Omental fat pad (tissue), 4 donors: Measurements from ENCODE around the gene TBC1D2. TPM values are rescaled to one million over a fixed set of nuclear protein-coding genes. Genes with fewer than 3 reads are reported as not detected.

Source experiments
- ATAC-seq: fragments of 150-250 bp; one replicate; pipeline ENCODE4 v1.9.1; 2016; ENCODE audit warnings: mild to moderate bottlenecking, moderate library complexity; ENCODE audit not compliant: low FRiP score
- DNase-seq: peaks from one replicate; pipeline ENCODE4 v3.0.0-alpha.2; 2019; ENCODE audit warnings: low spot score
- CTCF ChIP-seq, 3 donors: fragments of 450-650 bp; IDR thresholded peaks; one replicate each; pipeline ENCODE4 v1.5.1; 2016 to 2017; ENCODE audit warnings: antibody characterized with exemption in 3 of 3, mild to moderate bottlenecking in 3 of 3, moderate library complexity in 2 of 3
- total RNA-seq, 4 donors: library from RNA; depleted of rRNA; stranded (reverse); fragments of >200 nt; gene quantifications; one replicate each; pipeline ENCODE4 v1.1.0, GENCODE V29; 2016

The TBC1D2 gene
- total RNA-seq, 4 donors from 2014 or later, result 7.6 to 37.9 (median 12.4) TPM

- ATAC-seq, result no peak
- no peak for TF ChIP-seq CTCF (IDR thresholded peaks at IDR 0.05)
- no peak for DNase-seq
Measured at GRCh38 chr9:98185021-98185567, 70.4 kb downstream of the TBC1D2 start.

GRCh38 chr9:98184326-98184725, 71.1 kb downstream of the TBC1D2 start:
- no peak for TF ChIP-seq CTCF (IDR thresholded peaks at IDR 0.05)
- ATAC-seq (no peak), DNase-seq (no peak)

DNA sequence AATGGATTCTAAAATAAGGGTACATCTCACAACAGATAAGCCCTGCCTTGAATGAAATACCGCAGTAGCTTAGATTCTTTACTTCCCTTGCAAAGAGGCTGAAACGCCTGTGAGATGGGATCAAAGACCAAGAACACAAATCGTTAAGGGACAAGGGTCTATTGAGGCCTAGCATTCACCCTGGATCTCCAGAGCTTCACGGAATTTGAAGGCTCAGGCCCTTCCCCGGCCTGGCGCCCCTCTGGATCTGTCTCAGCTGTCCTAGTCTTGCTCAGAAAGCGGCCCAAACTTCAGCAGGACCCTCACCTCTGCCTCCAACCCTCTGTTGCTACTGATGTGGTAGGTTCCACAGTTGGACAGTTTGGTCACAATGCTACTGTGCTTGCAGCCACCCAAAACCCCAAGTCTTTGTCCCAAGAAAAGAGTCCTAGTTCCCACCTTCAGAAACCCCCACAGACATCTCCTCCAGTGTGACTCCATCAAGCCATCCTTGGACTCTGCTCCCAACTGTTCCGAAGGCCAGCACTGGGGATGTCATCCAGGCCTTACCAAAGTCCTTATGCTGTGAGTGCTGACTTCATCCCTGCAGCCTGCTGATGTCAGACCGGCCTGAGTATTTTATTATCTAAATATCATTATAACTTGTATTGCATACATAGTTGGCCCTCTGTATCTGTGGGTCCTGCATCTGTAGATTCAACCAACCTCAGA, 72.4 kb downstream of the TBC1D2 start:
- DNase-seq (no peak), ATAC-seq (no peak)
- no peak for TF ChIP-seq CTCF (IDR thresholded peaks at IDR 0.05)

DNA sequence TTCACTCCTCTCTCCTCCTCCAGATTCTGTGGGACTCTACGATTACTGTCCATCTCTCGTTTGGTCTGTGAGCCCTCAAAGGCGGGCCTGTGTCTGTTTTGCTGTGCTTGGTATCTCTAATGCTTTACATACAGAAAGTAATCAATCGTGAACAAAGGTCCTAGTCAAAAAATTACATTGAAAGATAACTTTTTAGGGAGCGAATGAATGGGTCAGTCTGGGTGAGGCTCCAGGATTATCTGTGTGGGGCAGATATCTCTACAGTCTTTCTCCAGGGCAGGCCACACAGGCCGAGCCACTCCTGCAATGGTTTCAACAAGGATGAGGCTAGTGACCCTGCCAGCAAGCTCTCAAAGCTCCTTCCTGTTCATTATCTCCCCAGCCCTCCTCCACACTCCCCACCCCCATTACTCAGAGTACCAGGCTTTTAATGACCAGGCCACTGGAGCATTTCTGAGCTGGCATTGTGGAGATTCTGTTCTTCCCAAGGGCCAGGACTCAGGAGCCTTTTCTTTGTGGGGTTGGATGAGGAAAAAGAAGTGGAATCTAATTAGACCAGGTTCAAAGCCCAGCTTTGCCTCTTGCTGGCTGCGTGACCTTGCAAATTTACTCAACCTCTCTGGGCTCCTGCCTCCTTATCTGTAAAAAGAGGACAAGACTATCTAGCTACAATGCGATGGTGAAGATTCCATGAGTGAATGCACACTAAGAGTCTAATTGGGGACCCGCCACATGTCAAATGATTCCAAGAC, 73.2 kb downstream of the TBC1D2 start:
- TF ChIP-seq CTCF (IDR thresholded peaks at IDR 0.05), result no peak
- no peak for DNase-seq
- ATAC-seq, result no peak

DNA sequence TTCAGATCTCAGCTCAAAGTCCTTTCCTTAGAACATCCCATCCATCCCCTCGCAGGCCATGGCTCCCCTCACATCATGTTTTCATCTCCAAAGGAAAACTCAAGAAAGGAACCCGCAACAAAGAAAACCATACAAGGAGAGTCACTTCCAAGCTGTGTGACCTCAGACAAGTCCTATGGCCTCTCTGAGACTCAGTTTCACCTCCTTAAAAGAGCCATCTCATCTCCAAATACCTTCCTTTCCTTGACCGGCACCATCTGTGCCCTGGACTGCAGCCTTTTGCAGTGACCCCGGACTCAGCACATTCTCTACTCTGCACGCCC, 73.7 kb downstream of the TBC1D2 start:
- DNase-seq, result no peak
- TF ChIP-seq CTCF (IDR thresholded peaks at IDR 0.05), result no peak
- no peak for ATAC-seq

DNA sequence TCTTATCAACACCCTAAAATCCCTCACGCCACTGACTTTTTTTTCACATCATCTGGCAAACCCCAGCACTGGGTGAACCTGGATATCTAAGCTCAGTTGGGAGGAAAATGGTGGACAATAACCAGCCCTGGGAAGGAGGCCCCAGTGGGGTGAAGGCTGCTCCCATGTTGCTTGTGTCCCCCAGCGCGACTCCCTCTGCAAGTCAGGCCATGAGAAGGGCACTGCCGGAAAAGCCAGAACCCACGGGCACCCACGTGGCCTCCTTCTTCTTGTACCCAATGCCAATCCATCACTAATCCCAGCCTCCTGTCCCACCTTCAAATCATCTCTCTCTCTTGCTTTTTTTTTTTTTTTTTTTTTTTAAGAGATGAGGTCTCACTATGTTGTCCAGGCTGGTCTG, 74.5 kb downstream of the TBC1D2 start:
- no peak for TF ChIP-seq CTCF (IDR thresholded peaks at IDR 0.05)
- ATAC-seq (no peak), DNase-seq (no peak)
